NCI-H146 treated with DMSO at 0.1 percent for 48 hours (cell line): ENCODE measurements around the gene CCNB3.

Source experiments
- DNase-seq: peaks from one replicate; lab custom pipeline; 2025; ENCODE audit not compliant: unreplicated experiment; lab: John Stamatoyannopoulos, UW

CCNB3 gene

DNA sequence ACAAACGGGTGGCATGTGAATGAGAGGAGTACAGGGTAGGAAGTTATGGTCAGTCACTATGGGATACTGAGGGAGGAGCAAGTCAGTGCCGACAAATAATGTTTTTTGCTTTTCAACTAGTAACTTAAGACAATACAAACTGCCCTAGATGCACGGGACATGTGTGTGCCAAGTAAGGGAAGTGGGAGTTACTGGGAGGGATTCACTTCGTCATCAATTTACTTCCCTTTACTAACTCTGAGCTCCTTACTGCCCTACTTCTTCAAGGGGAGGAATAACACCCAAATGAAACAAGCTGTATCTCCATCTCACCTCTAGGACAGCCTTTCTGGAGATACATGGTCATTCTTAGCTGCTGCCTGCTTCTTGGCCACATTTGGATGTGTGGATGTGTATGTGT is 168.4 kb downstream of the CCNB3 start:
- no peak for DNase-seq

DNA sequence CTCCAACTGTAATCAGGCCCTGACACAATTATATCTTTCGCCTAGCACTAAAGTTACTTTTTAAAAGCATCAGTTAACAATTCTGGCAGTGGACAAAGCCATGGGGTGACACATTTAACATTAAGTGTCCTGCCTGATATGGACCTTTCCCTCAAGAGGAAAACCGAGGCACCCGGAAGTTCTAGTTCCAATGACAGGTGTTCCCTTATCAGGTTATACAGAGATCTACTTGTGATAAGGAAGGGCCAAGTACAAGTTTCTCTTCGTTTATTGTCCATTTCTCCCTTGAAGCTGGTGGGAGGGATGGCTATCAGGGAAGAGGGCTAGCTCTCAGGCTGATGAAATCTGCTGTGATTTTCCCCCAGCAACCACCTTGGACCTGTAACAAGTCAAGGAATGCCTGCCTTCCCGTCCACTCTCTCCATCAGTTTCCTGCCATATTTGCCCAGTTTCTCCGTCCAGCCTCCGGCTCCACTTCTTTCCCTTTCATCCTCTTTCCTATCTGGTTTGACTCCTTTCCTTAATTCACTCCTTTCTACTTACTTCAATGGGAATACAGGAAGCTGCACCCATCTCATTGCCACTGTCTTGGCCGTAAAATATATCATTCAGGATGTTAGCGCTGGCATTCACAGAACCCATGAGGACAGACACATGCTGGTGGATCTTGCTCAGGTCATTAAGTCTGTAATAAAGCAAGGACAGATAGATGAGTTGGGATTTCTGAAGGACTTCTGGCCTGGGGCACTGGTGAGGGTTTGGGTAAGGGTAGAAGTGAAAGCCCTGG is 171.1 kb downstream of the CCNB3 start:
- DNase-seq: no peak

DNA sequence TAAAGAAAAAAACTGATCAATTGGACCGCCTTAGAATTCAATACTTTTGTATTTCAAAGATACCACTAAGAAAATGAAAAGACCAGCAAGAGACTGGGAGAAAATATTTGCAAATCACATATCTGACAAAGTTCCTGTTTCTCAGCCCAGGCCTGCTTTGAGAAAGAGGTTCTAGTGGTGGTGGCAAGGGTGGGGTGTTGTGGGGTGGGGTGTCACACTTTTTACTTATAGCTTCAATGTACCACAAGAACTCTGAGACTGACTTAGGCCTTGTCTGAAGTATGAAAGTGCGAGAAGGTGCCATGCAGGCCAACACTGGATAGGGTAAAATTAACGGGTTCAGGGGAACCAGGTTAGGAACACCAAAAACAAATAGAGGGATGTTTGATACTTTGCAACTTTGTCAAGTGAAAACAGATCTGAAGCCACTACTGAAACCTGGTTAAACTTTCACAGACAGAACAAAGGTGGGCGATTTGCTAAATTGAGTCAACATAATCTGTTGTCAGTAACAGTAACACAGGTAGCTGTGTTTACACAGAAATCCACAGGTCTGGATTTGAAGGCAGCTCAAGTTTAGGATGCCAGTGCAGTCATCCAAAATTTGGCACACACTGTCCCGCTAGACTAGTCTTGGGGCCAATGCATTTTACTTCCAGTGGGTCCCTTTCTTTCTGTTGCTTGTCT is 177.3 kb downstream of the CCNB3 start:
- no peak for DNase-seq

DNA sequence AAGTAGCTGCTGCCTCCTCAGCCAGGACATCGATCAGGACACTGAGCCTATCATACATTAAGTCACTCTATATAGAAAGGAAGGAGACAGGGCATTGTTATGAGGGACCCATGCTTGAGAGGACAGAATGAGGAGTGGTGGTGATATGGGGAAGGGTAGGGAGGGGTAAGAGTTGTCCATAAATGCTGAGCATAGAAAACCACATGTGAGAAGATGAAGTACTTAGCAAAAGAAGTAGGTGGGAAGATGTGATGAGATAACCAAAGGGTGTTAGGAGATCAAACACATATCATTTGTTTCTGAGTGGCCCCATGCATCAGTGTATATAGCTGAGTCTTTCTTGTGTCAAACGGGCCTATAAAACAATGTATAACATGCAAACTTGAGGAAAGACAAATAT is 182.0 kb downstream of the CCNB3 start:
- DNase-seq: no peak

DNA sequence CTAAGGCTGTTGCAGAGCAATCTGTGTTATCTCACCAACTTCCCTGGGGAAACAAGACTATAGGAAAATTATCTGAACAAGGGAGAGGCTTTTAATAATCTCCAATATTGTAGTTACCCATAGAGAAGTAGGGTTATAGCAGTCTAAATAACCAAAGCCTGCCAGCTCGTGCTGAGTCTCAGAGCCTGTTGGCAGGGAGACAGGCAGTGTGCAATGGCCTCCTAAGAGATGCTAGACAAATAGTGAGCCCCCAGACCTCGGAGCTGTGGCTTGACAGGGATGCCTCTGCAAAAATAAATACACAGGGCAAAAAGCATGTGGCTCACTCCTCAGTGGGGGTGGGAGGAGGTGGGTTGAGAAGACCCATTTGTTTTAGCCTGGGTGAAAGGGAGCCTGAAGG is 189.3 kb downstream of the CCNB3 start:
- DNase-seq: no peak
